GM18511 (cell line): Measurements from ENCODE around the gene NRROS.
A peak's percentile ranks its signal among the peaks of the same experiment; 100 is the strongest.
"Not testable (repeated sequence)": the region's sequence is repeated elsewhere in the genome, so short reads cannot be mapped to it uniquely, and the experiment has no call there.

Source experiments
- ATAC-seq: cut with Tn5 transposase; IDR thresholded peaks from one replicate; pipeline ENCODE4 v1.9.1; 2021; ENCODE audit warnings: mild to moderate bottlenecking, moderate library complexity; ENCODE audit not compliant: unreplicated experiment

The NRROS gene

DNA sequence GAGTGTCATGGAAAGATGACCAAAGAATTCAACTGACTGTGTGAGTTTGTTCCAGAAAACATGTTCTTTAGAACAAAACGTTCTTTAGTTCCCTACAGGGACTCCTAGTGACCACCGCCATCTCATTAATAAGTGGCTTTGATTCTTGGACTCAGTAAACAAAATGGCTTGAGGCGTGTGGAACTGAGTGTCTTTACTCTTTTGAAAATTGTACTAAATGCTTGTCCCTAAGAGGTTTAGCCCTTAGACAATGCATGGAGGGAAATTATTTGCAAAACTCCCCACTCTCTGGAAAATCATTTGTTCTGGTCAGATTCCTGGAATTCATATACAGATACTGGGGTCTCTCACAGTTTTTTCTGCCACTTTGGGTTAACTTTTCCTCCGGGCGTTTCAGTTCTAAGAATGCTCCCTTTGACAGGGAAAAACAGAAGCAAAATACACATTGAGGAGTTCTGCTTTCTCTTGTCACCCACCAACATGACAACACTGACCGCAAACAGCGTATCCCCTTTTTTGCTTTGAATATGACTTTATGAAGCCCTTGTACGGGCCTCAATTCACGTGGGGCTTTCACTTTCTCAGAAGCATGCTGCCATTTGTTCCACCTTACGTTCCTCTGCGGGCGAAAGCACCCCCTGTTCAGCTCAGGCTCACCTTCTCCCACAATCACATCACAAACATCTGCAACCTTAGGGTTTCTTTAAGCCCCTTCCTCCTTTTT is 15.3 kb upstream of the NRROS start:
- no peak for ATAC-seq

- ATAC-seq = no peak
These were observed 14.6 kb upstream of the NRROS start for GRCh38 chr3:196624907-196625306.

- no peak for ATAC-seq
These were observed 14.2 kb upstream of the NRROS start for GRCh38 chr3:196625331-196625730.

- ATAC-seq = no peak
These were observed 11.6 kb upstream of the NRROS start for GRCh38 chr3:196627918-196628231.

GRCh38 chr3:196629228-196629627 is 10.3 kb upstream of the NRROS start:
- no peak for ATAC-seq

DNA sequence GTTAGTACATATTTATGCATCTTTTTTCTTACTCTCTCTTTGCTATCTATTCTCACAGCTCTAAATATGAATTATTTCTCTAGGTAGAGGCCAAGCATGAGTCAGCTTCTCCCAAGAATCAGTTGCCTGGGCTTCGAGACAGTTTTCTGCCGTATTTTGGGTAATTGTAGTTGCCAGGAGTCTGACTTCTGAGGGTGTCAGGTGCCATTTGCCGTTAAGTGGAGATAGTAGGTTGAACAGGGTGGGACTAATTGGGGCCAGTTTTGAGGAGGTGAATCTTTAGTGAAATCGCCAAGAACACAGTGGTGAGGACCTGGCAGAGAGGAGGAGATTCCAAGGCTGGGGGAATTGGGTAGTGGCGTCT is 7.8 kb upstream of the NRROS start:
- no peak for ATAC-seq

DNA sequence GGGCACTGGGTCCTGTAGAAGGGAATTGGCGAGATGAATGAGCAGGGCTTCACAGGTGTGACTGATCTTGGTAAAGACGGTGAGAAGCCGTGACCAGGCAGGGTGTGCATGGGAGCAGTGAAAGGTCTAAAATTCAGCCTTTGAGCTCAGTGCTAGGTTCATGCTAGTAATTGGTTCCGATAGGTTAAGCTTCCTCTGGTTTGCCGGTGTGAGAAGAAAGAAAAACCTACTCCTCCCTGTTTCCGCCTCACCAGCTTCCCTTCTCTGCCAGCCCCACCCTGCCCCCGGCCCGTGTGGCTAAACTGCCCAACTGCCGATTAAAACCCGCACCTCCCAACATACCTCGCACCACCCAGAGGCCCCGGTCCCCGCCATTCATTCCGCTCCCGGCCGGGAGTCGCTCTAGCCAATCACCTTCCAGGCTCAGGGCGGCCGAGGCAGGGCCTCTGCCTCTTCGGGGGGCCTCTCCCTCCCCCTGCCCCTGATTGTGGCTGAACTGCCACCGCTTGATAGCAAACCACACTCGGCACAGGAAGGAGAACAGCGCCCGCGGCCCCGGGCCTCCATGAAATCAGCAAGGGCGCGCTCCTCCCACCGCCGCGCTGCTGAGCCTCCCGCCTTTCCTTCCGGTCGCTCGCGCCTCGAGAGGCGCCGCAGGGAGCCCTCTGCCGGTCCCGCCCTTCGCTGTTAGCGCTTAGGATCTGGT is 7.3 kb upstream of the NRROS start:
- peak; percentile 75 for ATAC-seq

GRCh38 chr3:196633555-196634151 is 5.8 kb upstream of the NRROS start:
- ATAC-seq = no peak

GRCh38 chr3:196634224-196634623 is 5.3 kb upstream of the NRROS start:
- ATAC-seq = no peak

DNA sequence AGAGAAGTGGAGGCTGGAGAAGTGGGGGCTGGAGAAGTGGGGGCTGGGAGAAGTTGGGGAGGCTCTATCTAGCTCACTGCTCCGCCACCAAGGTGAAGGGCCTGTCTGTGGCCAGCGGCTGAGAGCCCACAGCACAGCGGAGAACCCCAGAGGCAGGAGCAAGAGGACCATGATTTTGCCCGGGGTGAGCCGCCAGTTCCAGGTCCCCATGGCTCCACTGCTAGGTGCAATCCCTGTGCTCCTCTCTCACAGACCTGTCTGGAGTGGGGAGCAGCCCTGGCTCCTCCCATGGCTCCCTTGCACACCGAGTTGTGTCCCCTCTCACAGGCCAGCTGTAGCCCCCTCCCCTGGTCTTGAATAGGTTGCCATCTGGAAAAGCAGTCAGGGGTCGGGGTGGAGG is 4.7 kb upstream of the NRROS start:
- ATAC-seq = no peak

GRCh38 chr3:196636369-196637349 is 2.8 kb upstream of the NRROS start:
- ATAC-seq = no peak

GRCh38 chr3:196637941-196638340 is 1.6 kb upstream of the NRROS start:
- not testable (repeated sequence) for ATAC-seq

GRCh38 chr3:196638861-196639482 is 522 bp upstream of the NRROS start:
- ATAC-seq = no peak

GRCh38 chr3:196640297-196641018 is 964 bp downstream of the NRROS start:
- ATAC-seq = no peak

DNA sequence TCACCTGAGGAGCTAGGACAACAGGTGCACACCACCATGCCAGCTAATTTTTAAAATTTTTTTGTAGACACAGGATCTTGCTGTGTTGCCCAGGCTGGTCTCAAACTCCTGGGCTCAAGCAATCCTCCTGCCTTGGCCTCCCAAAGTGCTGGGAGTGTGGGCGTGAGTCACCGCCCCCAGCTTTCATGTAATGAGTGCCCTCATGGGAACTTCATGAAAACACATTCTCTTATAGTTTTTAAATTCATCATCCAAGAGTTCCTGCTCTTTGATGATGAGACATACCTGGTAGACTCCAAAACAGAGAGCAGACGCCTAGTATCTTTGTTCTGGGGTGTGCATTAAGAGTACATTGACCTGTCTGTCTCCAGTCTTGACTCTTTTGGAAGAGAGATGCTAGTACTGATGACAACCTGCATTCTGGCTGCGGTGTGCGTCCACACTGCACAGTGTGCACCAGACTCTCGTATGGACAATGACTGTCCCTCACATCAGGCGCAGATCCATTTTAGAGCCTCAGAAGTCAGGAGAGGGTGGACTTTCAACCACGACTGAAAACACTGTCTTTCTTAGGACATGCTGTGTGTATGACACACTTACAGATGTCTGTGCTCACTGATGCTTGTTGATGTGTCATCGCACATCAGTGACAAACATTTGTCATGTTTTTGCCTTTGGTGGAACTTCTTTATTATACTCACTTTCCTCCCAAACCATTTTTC is 2.0 kb downstream of the NRROS start:
- ATAC-seq = no peak

DNA sequence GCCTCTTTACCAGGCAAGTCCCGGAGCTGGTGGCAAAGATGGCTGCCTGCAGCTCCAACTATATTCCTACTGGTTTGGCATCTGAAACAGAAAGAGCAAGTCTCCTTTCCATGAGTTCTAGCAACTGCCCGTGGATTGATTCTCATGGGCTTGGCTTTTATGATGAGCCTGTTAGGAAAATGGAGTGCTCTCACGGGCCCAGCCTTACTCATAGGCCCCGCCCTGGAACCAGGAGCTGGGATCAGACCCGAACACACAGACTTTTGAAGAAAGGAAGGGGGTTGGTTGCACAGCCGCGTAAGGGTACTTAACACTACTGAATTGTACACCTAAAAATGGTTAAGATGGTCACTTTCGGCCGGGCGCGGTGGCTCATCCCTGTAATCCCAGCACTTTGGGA is 2.9 kb downstream of the NRROS start:
- no peak for ATAC-seq

- ATAC-seq = peak; percentile 82
These were observed 3.8 kb downstream of the NRROS start for GRCh38 chr3:196643201-196643749.

DNA sequence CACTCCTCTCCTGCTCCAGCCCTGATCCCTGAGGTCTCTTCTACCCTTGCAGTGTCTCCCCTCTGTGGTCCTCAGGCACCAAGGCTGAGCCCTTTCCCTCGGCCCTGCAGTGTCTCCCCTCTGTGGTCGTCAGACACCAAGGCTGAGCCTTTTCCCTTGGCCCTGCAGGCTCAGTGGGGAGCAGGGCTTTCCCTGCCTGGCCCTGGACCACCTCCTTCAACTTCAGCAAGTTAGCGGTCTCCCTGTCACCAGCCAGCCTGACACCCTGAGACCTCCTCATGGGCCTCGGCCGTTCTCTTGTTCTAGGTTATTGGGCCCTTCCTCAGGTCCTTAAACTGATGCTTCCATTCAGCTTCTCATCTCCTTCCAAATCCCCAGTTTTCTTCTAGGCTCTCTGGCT is 4.3 kb downstream of the NRROS start:
- no peak for ATAC-seq

DNA sequence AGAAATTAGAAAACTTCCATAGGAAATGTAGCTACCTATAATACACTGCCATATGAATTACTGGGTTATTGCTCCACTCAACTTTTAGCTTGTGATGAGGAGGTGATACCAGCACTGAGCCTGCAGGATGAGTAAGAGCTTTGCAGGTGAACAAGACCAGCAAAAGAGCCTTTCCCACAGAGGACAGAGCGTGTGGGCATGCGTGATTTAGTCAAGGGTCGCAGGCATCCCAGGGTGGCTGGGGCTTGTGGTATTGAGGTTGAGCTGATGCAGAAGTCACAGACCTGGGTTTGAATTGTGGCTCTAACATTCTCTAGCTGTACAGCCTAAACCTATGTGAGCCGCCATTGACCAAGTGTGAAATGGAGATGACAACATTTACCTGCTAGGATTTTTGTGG is 5.6 kb downstream of the NRROS start:
- no peak for ATAC-seq
